Globus pallidus (tissue), 1 donor: ENCODE results near the gene CD248.
A peak's percentile ranks its signal among the peaks of the same experiment; 100 is the strongest.
"Not testable (repeated sequence)": the region's sequence is repeated elsewhere in the genome, so short reads cannot be mapped to it uniquely, and the experiment has no call there.

Experiments used
- DNase-seq: peaks from one replicate; pipeline ENCODE4 v3.0.0-alpha.2; 2015; ENCODE audit warnings: low spot score

The CD248 gene

GRCh38 chr11:66276619-66277018 is 40.2 kb downstream of the CD248 start:
- not testable (repeated sequence) for DNase-seq

GRCh38 chr11:66275984-66276612 is 40.7 kb downstream of the CD248 start:
- no peak for DNase-seq

- no peak for DNase-seq
Measured at GRCh38 chr11:66275396-66275795, 41.4 kb downstream of the CD248 start.

- no peak for DNase-seq
Measured at GRCh38 chr11:66274219-66274618, 42.6 kb downstream of the CD248 start.

- DNase-seq: no peak
Measured at GRCh38 chr11:66272596-66272995, 44.2 kb downstream of the CD248 start.

- DNase-seq: no peak
Measured at GRCh38 chr11:66271816-66272215, 45.0 kb downstream of the CD248 start.

GRCh38 chr11:66268952-66269905 is 47.6 kb downstream of the CD248 start:
- no peak for DNase-seq

GRCh38 chr11:66268244-66268951 is 48.4 kb downstream of the CD248 start, which contains the start of gene RAB1B:
Gene RAB1B (plus strand): TSS chr11:66268639. CDS start chr11:66268680, 41 bp downstream.
- DNase-seq: peak; percentile 99

- peak; percentile 91 for DNase-seq
Measured at GRCh38 chr11:66267379-66268243, 49.2 kb downstream of the CD248 start.

- no peak for DNase-seq
Measured at GRCh38 chr11:66267039-66267378, 49.8 kb downstream of the CD248 start.

- DNase-seq: no peak
Measured at GRCh38 chr11:66266378-66267038, 50.3 kb downstream of the CD248 start.

GRCh38 chr11:66265531-66266377 is 51.1 kb downstream of the CD248 start:
- DNase-seq: no peak

GRCh38 chr11:66264914-66265313 is 51.9 kb downstream of the CD248 start:
- DNase-seq: no peak
